Smooth muscle cell (in vitro differentiated cells): ENCODE data around the gene SLC4A7. TPM values are rescaled to one million over a fixed set of nuclear protein-coding genes. Genes with fewer than 3 reads are reported as not detected.

Experiments
- DNase-seq: peaks from one replicate; lab custom pipeline; 2025; ENCODE audit not compliant: unreplicated experiment; lab: John Stamatoyannopoulos, UW
- H2AFZ ChIP-seq: fragments of 200-600 bp; sonication (generic); 2 replicates; pipeline ENCODE4 v1.6.0; 2016; ENCODE audit warnings: antibody characterized with exemption, low read depth, mild to moderate bottlenecking
- H3F3A ChIP-seq: fragments of 200-600 bp; sonication (generic); 2 replicates; pipeline ENCODE4 v1.6.0; 2017; ENCODE audit warnings: antibody characterized with exemption, low read depth
- H3K27ac ChIP-seq: fragments of 200-600 bp; sonication (generic); 2 replicates; pipeline ENCODE4 v1.5.1; 2016; ENCODE audit warnings: low read depth, mild to moderate bottlenecking
- H3K27me3 ChIP-seq: fragments of 200-600 bp; sonication (generic); 2 replicates; pipeline ENCODE4 v1.6.1; 2016; ENCODE audit warnings: low read depth, mild to moderate bottlenecking
- H3K36me3 ChIP-seq: fragments of 200-600 bp; sonication (generic); 2 replicates; pipeline ENCODE4 v1.5.1; 2016; ENCODE audit warnings: low read depth
- H3K4me1 ChIP-seq: fragments of 200-600 bp; sonication (generic); 2 replicates; pipeline ENCODE4 v1.5.1; 2016; ENCODE audit warnings: low read depth
- H3K4me2 ChIP-seq: fragments of 200-600 bp; sonication (generic); 2 replicates; pipeline ENCODE4 v1.6.0; 2016; ENCODE audit warnings: mild to moderate bottlenecking
- H3K4me3 ChIP-seq: fragments of 200-600 bp; sonication (generic); 2 replicates; pipeline ENCODE4 v1.5.1; 2016; ENCODE audit warnings: mild to moderate bottlenecking
- H3K79me2 ChIP-seq: fragments of 200-600 bp; sonication (generic); 2 replicates; pipeline ENCODE4 v1.6.0; 2016; ENCODE audit warnings: low read depth, mild to moderate bottlenecking
- H3K9ac ChIP-seq: fragments of 200-600 bp; sonication (generic); 2 replicates; pipeline ENCODE4 v1.6.0; 2016; ENCODE audit warnings: low read depth
- H3K9me3 ChIP-seq: fragments of 200-600 bp; sonication (generic); replicated peaks from 2 replicates; pipeline ENCODE4 v1.5.1; 2016; ENCODE audit warnings: low read depth
- H4K20me1 ChIP-seq: fragments of 200-600 bp; sonication (generic); 2 replicates; pipeline ENCODE4 v1.6.0; 2016; ENCODE audit warnings: low read depth
- WGBS: methylation state at CpG from one replicate; pipeline ENCODE4 v1.1.7; 2016; ENCODE audit warnings: low lambda C conversion rate; 5-methylcytosine and 5-hydroxymethylcytosine counted together
- polyA plus RNA-seq: library from polyadenylated mRNA; unstranded; fragments of >200 nt; fragmentation: Nextera tagmentation; extraction: Ambion mirVana; gene quantifications from 2 replicates; pipeline ENCODE4 v1.2.1, GENCODE V29; 2016
- total RNA-seq: library from RNA; depleted of rRNA; stranded (reverse); fragments of >200 nt; gene quantifications from 2 replicates; pipeline ENCODE4 v1.2.3, GENCODE V29; 2014
- TF ChIP-seq, protein P1 (sequence below): fragments of 200-600 bp; sonication (generic); IDR thresholded peaks from 2 replicates; pipeline ENCODE4 v1.5.1; 2017; ENCODE audit warnings: borderline replicate concordance, mild to moderate bottlenecking, antibody characterized with exemption; ENCODE audit not compliant: insufficient read depth, poor library complexity, severe bottlenecking

Gene SLC4A7
- total and polyA plus RNA-seq, 2 experiments from 2014 or later: 13.1 to 62.8 TPM

DNA sequence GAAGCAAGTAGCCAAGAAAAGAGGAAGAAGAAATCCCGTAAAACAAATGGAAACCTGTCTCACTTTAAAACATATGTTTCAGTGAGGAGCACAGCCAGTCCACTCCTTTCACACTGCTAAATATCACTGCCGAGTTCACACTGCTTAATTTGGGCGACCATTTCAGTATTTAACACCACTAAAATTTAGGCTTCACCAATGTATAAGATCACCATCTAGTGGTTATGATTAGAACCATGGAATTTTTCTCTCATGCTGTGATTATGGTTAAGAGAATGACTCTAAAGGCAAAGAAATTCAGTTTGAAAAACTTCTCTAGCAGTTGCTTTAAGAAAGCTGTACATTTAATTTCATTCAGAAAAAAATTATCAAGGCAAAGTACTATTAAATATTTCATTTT, 16.6 kb downstream of the SLC4A7 start:
- H3K9ac ChIP-seq: no peak overlapping the region
- no peak overlapping the region for H2AFZ ChIP-seq
- peaks cover 1% of the 10 kb centered on the region for H3F3A ChIP-seq
- no peaks in the 10 kb centered on the region for H3K4me1 ChIP-seq
- peaks cover 70% of the 10 kb centered on the region for H4K20me1 ChIP-seq
- H3K79me2 ChIP-seq: peaks cover 94% of the 10 kb centered on the region
- no peak for DNase-seq
- TF ChIP-seq, protein P1, sequence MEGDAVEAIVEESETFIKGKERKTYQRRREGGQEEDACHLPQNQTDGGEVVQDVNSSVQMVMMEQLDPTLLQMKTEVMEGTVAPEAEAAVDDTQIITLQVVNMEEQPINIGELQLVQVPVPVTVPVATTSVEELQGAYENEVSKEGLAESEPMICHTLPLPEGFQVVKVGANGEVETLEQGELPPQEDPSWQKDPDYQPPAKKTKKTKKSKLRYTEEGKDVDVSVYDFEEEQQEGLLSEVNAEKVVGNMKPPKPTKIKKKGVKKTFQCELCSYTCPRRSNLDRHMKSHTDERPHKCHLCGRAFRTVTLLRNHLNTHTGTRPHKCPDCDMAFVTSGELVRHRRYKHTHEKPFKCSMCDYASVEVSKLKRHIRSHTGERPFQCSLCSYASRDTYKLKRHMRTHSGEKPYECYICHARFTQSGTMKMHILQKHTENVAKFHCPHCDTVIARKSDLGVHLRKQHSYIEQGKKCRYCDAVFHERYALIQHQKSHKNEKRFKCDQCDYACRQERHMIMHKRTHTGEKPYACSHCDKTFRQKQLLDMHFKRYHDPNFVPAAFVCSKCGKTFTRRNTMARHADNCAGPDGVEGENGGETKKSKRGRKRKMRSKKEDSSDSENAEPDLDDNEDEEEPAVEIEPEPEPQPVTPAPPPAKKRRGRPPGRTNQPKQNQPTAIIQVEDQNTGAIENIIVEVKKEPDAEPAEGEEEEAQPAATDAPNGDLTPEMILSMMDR: peak; percentile 44
- no peak overlapping the region for H3K4me3 ChIP-seq
- H3K36me3 ChIP-seq: no peaks in the 10 kb centered on the region
- no peaks in the 10 kb centered on the region for H3K27me3 ChIP-seq
- no peaks in the 10 kb centered on the region for H3K9me3 ChIP-seq
- H3K27ac ChIP-seq: no peak overlapping the region
- WGBS: 78% methylated on average over 3 of the region's 3 CpGs
- no peak overlapping the region for H3K4me2 ChIP-seq

DNA sequence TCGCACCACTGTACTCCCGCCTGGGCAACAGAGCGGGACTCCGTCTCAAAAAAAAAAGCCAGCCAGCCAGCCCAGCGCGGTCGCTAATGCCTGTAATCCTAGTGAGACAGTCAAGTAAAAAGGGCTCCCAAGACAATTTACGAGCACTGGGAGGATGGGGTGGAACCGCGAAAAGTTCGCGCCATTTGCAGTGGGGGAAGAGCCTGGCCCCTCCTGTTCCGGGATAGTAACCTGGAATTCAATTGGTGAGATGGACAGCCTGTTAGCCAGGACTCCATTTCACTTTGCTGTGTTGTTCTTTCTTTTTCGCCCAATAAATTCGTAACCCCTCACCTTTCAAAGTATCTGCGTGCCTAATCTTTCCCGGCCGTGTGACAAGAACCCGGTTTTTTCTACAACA, 19.5 kb downstream of the SLC4A7 start:
- Histone ChIP-seq H3K4me2 (no peak overlapping the region), H3F3A (no peaks in the 10 kb centered on the region), H3K9me3 (no peaks in the 10 kb centered on the region), H3K9ac (no peak overlapping the region), H4K20me1 (peaks cover 69% of the 10 kb centered on the region), H3K27me3 (no peaks in the 10 kb centered on the region), H2AFZ (no peak overlapping the region), H3K79me2 (peaks cover 96% of the 10 kb centered on the region), H3K4me3 (no peak overlapping the region), H3K27ac (no peak overlapping the region), H3K36me3 (no peaks in the 10 kb centered on the region), H3K4me1 (no peaks in the 10 kb centered on the region)
- no peak for DNase-seq
- WGBS: 90% methylated on average over 19 of the region's 19 CpGs
- TF ChIP-seq, protein P1: no peak

DNA sequence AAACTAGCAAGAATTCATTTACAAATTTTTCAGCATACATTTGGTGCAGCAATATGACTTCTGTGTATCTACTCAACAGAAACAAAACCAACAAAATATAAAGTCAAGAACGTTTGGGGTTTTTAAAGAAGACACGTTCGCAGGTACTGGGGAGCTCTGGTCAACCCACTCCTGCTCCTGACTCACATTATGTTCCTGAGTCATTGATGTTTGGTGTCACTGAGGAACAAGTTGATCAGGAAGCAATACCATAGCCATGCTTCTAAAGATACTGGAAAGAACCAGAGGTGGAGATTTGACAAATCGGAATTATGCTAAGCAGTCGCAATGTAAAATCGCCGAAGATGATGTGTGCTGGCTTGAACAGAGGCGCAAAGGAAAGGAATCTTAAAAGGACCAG, 22.0 kb downstream of the SLC4A7 start:
- 95% methylated on average over 8 of the region's 8 CpGs for WGBS
- no peaks in the 10 kb centered on the region for H3F3A ChIP-seq
- no peak overlapping the region for H3K27ac ChIP-seq
- no peaks in the 10 kb centered on the region for H3K4me1 ChIP-seq
- TF ChIP-seq, protein P1: no peak
- H3K4me3 ChIP-seq: no peak overlapping the region
- H3K79me2 ChIP-seq: peaks cover 92% of the 10 kb centered on the region
- H3K9me3 ChIP-seq: no peaks in the 10 kb centered on the region
- peaks cover 68% of the 10 kb centered on the region for H4K20me1 ChIP-seq
- H3K27me3 ChIP-seq: no peaks in the 10 kb centered on the region
- no peak overlapping the region for H3K9ac ChIP-seq
- no peaks in the 10 kb centered on the region for H3K36me3 ChIP-seq
- H2AFZ ChIP-seq: no peak overlapping the region
- DNase-seq: no peak
- H3K4me2 ChIP-seq: no peak overlapping the region

DNA sequence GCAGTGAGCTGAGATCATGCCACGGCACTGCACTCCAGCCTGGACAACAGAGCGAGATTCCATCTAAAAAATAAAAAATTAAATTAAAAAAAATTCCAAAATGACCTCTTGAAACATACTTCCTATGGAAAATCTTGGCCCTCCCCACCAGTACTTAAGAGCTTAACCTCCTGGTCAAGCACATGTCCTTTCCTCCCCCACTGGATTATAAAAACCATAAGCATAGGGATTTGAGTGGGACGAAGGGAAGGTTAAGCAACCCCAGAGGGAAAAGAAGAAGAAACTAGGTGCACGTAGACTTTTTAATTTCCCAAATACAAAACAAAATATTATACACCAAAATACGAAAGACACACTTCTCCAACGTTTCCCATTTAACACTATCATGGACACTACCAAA, 25.3 kb downstream of the SLC4A7 start:
- no peak overlapping the region for H2AFZ ChIP-seq
- H4K20me1 ChIP-seq: peaks cover 82% of the 10 kb centered on the region
- H3K36me3 ChIP-seq: no peaks in the 10 kb centered on the region
- WGBS: 86% methylated on average over 6 of the region's 6 CpGs
- no peak overlapping the region for H3K9ac ChIP-seq
- no peaks in the 10 kb centered on the region for H3K4me1 ChIP-seq
- no peaks in the 10 kb centered on the region for H3F3A ChIP-seq
- TF ChIP-seq, protein P1: no peak
- no peaks in the 10 kb centered on the region for H3K9me3 ChIP-seq
- DNase-seq: no peak
- H3K27ac ChIP-seq: no peak overlapping the region
- no peak overlapping the region for H3K4me3 ChIP-seq
- peak overlapping the region; percentile 24 for H3K4me2 ChIP-seq
- no peaks in the 10 kb centered on the region for H3K27me3 ChIP-seq
- H3K79me2 ChIP-seq: peaks cover 80% of the 10 kb centered on the region
